HUES6 (cell line): ENCODE measurements around the gene RAP1GDS1.
"Not testable (repeated sequence)": the region's sequence is repeated elsewhere in the genome, so short reads cannot be mapped to it uniquely, and the experiment has no call there.

Experiments
- H3K27ac ChIP-seq: 2 replicates; pipeline ENCODE4 v1.7.0; 2013; ENCODE audit warnings: low read depth, mild to moderate bottlenecking, low read length, inconsistent platforms
- H3K27me3 ChIP-seq: 2 replicates; pipeline ENCODE4 v1.6.1; 2013; ENCODE audit warnings: low read length; ENCODE audit not compliant: control insufficient read depth, insufficient read depth
- H3K36me3 ChIP-seq: 2 replicates; pipeline ENCODE4 v1.6.1; 2013; ENCODE audit warnings: low read length; ENCODE audit not compliant: control insufficient read depth, insufficient read depth
- H3K4me1 ChIP-seq: 2 replicates; pipeline ENCODE4 v1.6.1; 2013; ENCODE audit warnings: low read length; ENCODE audit not compliant: control insufficient read depth, insufficient read depth
- H3K4me3 ChIP-seq: 2 replicates; pipeline ENCODE4 v1.5.1; 2013; ENCODE audit warnings: low read depth, low read length
- H3K9ac ChIP-seq: one replicate; pipeline ENCODE4 v1.6.1; 2013; ENCODE audit warnings: mild to moderate bottlenecking, low read length
- H3K9me3 ChIP-seq: 2 replicates; pipeline ENCODE4 v1.6.1; 2013; ENCODE audit warnings: low read depth, low read length; ENCODE audit not compliant: control insufficient read depth, insufficient read depth

Gene RAP1GDS1

GRCh38 chr4:98385831-98386230 is 124.6 kb downstream of the RAP1GDS1 start:
- H3K36me3 ChIP-seq = no peaks in the 10 kb centered on the region
- no peak overlapping the region for H3K9ac ChIP-seq
- H3K27me3 ChIP-seq = no peaks in the 10 kb centered on the region
- no peaks in the 10 kb centered on the region for H3K9me3 ChIP-seq
- H3K27ac ChIP-seq = no peak overlapping the region
- H3K4me1 ChIP-seq = peaks cover 9% of the 10 kb centered on the region
- H3K4me3 ChIP-seq = no peak overlapping the region

- Histone ChIP-seq H3K27me3 (no peaks in the 10 kb centered on the region), H3K4me1 (peaks cover 9% of the 10 kb centered on the region), H3K36me3 (no peaks in the 10 kb centered on the region), H3K9me3 (no peaks in the 10 kb centered on the region), H3K4me3 (no peak overlapping the region), H3K27ac (0 out of 2 replicates have a peak overlapping the region, but pooled peaks have one; percentile 6), H3K9ac (no peak overlapping the region)
These were observed 126.3 kb downstream of the RAP1GDS1 start for GRCh38 chr4:98387345-98388026.

- Histone ChIP-seq H3K4me3 (no peak overlapping the region), H3K36me3 (peaks cover 3% of the 10 kb centered on the region), H3K4me1 (no peaks in the 10 kb centered on the region), H3K27me3 (no peaks in the 10 kb centered on the region), H3K9me3 (peaks cover 16% of the 10 kb centered on the region), H3K27ac (no peak overlapping the region), H3K9ac (no peak overlapping the region)
These were observed 132.9 kb downstream of the RAP1GDS1 start for GRCh38 chr4:98394134-98394533.

- no peak overlapping the region for H3K9ac ChIP-seq
- H3K4me3 ChIP-seq = no peak overlapping the region
- no peaks in the 10 kb centered on the region for H3K4me1 ChIP-seq
- no peak overlapping the region for H3K27ac ChIP-seq
- H3K27me3 ChIP-seq = no peaks in the 10 kb centered on the region
- peaks cover 3% of the 10 kb centered on the region for H3K36me3 ChIP-seq
- H3K9me3 ChIP-seq = peaks cover 25% of the 10 kb centered on the region
These were observed 138.7 kb downstream of the RAP1GDS1 start for GRCh38 chr4:98399915-98400314.

GRCh38 chr4:98406819-98407218 is 145.6 kb downstream of the RAP1GDS1 start:
- Histone ChIP-seq H3K9me3 (no peaks in the 10 kb centered on the region), H3K27me3 (no peaks in the 10 kb centered on the region), H3K27ac (no peak overlapping the region), H3K4me1 (no peaks in the 10 kb centered on the region), H3K9ac (no peak overlapping the region), H3K36me3 (peaks cover 3% of the 10 kb centered on the region; the same call in 1 of the 2 replicates), H3K4me3 (no peak overlapping the region)

GRCh38 chr4:98411731-98412130 is 150.5 kb downstream of the RAP1GDS1 start:
- Histone ChIP-seq H3K9me3 (peaks cover 10% of the 10 kb centered on the region), H3K4me3 (no peak overlapping the region), H3K4me1 (no peaks in the 10 kb centered on the region), H3K27me3 (no peaks in the 10 kb centered on the region), H3K36me3 (peaks cover 8% of the 10 kb centered on the region), H3K27ac (no peak overlapping the region), H3K9ac (no peak overlapping the region)

- peaks cover 10% of the 10 kb centered on the region for H3K9me3 ChIP-seq
- no peak overlapping the region for H3K9ac ChIP-seq
- peaks cover 9% of the 10 kb centered on the region for H3K36me3 ChIP-seq
- no peaks in the 10 kb centered on the region for H3K4me1 ChIP-seq
- no peak overlapping the region for H3K27ac ChIP-seq
- no peak overlapping the region for H3K4me3 ChIP-seq
- no peaks in the 10 kb centered on the region for H3K27me3 ChIP-seq
These were observed 155.7 kb downstream of the RAP1GDS1 start for GRCh38 chr4:98416844-98417243.

- not testable (repeated sequence) for H3K4me3 ChIP-seq, H3K27ac ChIP-seq, H3K9me3 ChIP-seq, H3K27me3 ChIP-seq, H3K36me3 ChIP-seq, H3K4me1 ChIP-seq, H3K9ac ChIP-seq
These were observed 159.0 kb downstream of the RAP1GDS1 start for GRCh38 chr4:98420151-98420550.

- peaks cover 5% of the 10 kb centered on the region; the same call in 1 of the 2 replicates for H3K36me3 ChIP-seq
- H3K9me3 ChIP-seq = no peaks in the 10 kb centered on the region
- no peaks in the 10 kb centered on the region for H3K4me1 ChIP-seq
- no peaks in the 10 kb centered on the region for H3K27me3 ChIP-seq
- no peak overlapping the region for H3K27ac ChIP-seq
- H3K9ac ChIP-seq = no peak overlapping the region
- no peak overlapping the region for H3K4me3 ChIP-seq
These were observed 159.9 kb downstream of the RAP1GDS1 start for GRCh38 chr4:98421111-98421510.

GRCh38 chr4:98423009-98423408 is 161.8 kb downstream of the RAP1GDS1 start:
- Histone ChIP-seq H3K27me3 (no peaks in the 10 kb centered on the region), H3K27ac (no peak overlapping the region), H3K9me3 (peaks cover 5% of the 10 kb centered on the region; the same call in 1 of the 2 replicates), H3K36me3 (peaks cover 5% of the 10 kb centered on the region; the same call in 1 of the 2 replicates), H3K9ac (no peak overlapping the region), H3K4me3 (no peak overlapping the region), H3K4me1 (no peaks in the 10 kb centered on the region)

GRCh38 chr4:98430708-98431403 is 169.7 kb downstream of the RAP1GDS1 start:
- Histone ChIP-seq H3K27me3 (no peaks in the 10 kb centered on the region), H3K9ac (no peak overlapping the region), H3K4me1 (no peaks in the 10 kb centered on the region), H3K4me3 (no peak overlapping the region), H3K27ac (no peak overlapping the region), H3K36me3 (peaks cover 3% of the 10 kb centered on the region; the same call in 1 of the 2 replicates), H3K9me3 (peaks cover 5% of the 10 kb centered on the region; the same call in 1 of the 2 replicates)
